Ramos (cell line): ENCODE data around the gene THRAP3.
"Not testable (repeated sequence)": the region's sequence is repeated elsewhere in the genome, so short reads cannot be mapped to it uniquely, and the experiment has no call there.

ENCODE experiments used
- in situ Hi-C: fragments of 300-500 bp; cut with MboI; formaldehyde crosslinking; loops from one replicate; pipeline ENCODE4 v1.14.3; 2022; ENCODE audit warnings: low sequenced_read_pairs; ENCODE audit not compliant: unreplicated experiment

The THRAP3 gene

DNA sequence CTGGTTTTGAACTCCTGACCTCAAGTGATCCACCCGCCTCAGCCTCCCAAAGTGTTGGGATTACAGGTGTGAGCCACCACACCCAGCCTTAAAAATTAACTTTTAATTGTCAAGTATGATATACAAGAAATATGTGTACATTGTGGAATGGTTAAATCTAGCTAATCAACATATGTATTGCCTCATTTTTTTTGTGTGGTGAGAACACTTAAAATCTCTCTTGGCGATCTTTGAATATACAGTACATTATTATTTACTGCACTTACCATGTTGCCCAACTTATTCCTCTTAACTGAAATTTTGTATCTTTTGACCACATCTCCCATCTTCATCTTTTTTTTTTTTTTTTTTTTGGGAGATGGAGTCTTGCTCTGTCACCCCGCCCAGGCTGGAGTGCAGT lies 23.3 kb downstream of the THRAP3 start:
- in situ Hi-C loops: no loop called here

- in situ Hi-C loops: no loop called here
Measured at GRCh38 chr1:36248250-36248894, 24.1 kb downstream of the THRAP3 start.

GRCh38 chr1:36251794-36252481 lies 27.7 kb downstream of the THRAP3 start:
- in situ Hi-C loops: no loop called here

DNA sequence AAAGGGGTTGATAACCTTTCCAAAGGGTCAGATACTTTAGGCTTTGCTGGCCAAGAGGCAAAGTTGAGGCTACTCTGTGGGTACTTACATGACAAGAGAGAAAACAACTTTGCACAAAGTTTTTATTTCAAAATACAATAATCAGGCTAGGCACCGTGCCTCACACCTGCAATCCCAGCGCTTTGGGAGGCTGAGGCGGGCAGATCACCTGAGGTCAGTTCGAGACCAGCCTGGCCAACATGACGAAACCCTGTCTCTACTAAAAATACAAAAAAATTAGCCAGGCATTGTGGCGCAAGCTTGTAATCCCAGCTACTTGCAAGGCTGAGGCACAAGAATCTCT lies 28.2 kb downstream of the THRAP3 start:
- in situ Hi-C loops: not testable (repeated sequence)

DNA sequence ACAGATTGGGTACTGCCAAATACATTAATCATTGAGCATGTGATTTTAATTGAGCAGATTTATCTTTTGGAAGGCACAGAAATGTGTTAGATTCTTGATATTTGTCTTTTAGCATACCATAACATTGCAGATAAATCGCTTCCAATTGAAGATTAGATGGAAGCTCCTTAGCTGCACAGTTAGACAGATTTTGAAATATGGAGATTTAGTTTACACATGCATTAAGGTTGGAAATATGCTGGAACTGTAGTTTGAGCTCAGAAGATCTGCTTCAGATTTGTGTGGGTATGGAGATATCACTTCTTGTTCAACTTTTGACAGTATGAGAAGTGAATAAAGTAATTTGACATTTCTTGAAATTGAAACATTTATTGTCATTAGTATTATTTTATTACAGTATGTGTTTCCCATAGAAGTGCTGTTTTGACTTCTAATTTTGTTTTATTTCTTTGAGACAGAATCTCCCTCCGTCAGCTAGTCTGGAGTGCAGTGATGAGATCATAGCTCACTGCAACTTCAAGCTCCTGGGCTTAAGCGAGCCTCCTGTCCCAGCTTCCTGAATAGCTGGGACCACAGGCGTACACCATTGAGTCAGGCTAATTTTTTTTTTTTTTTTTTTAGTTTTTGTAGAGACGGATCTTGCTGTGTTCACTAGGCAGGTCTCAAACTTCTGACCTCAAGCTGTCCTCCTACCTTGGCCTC lies 29.1 kb downstream of the THRAP3 start:
- in situ Hi-C loops: no loop called here

- in situ Hi-C loops: no loop called here
Measured at GRCh38 chr1:36256558-36257374, 32.5 kb downstream of the THRAP3 start.

- in situ Hi-C loops: no loop called here
Measured at GRCh38 chr1:36257375-36257767, 33.1 kb downstream of the THRAP3 start.

DNA sequence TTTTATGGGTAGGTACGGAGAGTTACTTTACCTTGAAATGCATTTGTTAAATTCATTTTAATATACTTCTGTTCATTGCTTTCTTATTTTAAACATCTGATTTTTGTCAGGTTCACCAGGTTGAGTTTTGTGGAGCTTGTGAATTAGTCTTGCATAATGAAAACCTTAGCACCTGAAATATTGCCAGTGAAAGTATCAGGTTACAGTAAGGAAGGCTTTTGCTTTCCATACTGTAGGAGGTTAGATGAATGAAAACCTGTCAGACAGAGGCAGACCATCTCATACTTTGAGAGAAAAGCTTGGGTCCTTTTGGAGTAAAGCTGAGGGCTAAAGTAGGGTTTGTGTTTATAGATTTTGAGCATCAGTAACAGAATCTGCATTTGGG lies 34.7 kb downstream of the THRAP3 start:
- in situ Hi-C loops: no loop called here

DNA sequence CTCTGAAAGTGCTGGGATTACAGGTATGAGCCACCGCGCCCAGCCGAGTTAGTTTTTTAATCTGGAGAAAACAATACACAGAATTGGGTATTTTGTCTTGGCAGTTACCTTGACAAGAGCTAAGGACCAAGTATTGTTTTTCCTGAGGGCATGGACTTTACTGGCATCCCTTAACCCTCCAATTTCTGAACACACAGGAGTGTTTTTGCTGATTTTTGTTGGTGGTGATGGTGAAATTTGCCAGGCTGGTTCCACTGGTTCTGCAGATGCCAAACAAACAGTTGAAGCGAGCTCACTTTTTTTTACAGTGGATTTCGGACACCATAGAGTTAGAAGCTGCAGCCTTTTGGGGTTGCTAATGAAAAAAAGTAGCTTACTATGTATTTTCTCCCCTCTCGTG lies 44.7 kb downstream of the THRAP3 start:
- in situ Hi-C loops: no loop called here

GRCh38 chr1:36269408-36269838 lies 45.2 kb downstream of the THRAP3 start:
- in situ Hi-C loops: no loop called here

DNA sequence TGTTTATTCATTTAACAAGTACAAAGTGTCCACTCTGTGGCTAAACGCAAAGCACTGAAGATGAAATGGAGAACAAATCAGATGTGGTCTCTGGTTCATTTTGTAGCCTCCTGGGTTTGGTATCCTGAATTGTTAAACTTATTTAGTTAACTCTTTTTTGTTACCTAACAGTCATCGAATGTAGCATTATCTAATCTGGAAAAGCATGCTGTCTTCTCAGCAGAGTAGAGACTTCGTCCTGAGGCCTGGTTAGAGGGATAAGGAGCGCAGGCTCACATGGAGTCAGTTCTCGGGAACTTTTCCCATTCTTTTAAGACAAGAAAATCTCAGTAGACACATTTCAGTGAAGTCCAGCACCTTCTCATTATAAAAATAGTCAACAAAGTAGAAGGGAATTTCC lies 48.8 kb downstream of the THRAP3 start:
- in situ Hi-C loops: no loop called here

DNA sequence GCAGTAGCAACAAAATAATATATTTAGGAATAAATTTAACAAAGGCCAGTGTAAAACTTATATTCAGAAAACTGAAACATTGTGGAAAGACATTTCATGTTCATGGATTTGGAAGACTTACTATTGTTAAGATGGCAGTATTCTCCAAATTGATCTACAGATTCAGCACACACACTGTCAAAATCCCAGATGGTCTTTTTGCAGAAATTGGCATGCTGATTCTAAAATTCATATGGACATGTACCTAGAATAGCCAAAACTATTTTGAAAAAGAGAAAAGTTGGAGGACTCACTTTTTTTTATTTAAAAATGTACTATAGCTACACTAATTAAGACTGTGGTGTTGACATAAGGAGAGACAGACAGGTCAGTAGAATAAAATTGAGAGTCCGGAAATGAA lies 50.0 kb downstream of the THRAP3 start:
- in situ Hi-C loops: no loop called here

- in situ Hi-C loops: no loop called here
Measured at GRCh38 chr1:36276688-36277087, 52.4 kb downstream of the THRAP3 start.

DNA sequence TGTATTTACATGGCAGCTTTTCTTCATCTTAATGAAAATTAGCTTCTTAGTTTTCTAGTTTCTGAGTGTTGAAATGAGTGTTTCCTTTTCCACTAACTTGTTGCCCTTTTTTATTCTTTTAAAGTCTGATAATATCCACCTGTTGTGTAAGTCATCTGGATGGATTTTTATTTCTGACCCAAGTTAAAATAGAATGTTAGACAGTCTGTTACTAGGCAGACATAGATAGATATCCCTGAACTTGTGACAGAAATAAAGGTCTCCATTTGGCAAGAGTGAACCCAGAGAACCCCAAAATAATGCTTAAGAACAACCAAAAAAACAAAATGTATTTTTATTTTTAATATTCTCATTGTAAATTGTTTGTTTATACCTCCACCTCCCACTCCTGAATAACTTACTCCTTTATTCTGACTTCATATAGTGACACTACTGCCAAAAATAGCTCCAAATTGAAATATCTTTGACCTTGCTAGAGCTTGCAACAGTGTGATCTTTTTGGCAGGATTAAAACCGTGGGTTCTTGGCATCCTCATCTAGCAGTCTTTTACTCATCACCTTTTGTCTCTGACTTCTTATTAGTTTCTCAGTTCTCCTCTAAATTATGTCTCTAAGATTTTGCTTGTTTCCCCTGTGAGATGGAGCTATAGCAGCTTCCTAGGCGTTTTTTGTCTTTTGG lies 55.0 kb downstream of the THRAP3 start:
- in situ Hi-C loops: no loop called here

DNA sequence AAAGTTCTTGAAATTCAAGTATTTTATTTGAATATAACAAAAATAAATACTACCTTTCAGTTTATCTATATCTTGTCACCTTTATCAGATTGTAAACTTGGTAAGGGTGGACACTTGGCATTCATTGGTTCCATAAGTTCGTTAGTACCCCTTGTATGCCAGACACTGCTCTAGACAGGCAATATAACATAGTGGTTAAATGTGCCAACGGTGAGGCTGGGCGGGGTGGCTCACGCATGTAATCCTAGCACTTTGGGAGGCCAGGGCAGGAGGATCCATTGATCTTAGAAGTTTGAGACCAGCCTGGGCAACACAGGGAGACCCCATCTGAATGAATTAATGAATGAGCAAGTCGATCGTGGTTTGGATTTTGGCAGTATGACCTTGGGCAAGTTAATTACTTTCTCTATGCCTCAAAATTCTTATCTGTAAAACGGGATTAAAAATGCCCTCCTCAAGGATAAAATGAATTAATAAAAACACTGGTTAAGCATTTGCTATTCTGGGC lies 55.6 kb downstream of the THRAP3 start:
- in situ Hi-C loops: no loop called here

GRCh38 chr1:36284061-36284460 lies 59.8 kb downstream of the THRAP3 start:
- in situ Hi-C loops: no loop called here

DNA sequence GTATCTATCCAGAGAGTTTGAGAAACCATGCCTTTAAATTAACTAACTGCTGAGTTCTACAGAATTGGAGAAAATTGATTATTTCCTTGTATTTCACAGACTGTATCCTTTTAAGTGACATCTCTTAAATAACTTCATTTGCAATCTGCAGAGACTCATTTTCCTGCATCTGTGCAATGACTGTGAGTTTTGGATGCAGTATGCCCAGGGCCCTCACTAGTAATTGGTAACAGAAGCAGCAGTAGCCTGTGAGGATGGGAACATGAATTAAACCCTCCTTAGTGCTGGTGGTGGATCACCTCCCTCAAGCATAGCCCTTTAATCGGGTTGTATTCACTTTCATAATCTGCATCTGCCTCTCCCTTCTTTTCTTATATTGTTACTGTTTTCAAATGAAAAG lies 60.3 kb downstream of the THRAP3 start:
- in situ Hi-C loops: no loop called here

DNA sequence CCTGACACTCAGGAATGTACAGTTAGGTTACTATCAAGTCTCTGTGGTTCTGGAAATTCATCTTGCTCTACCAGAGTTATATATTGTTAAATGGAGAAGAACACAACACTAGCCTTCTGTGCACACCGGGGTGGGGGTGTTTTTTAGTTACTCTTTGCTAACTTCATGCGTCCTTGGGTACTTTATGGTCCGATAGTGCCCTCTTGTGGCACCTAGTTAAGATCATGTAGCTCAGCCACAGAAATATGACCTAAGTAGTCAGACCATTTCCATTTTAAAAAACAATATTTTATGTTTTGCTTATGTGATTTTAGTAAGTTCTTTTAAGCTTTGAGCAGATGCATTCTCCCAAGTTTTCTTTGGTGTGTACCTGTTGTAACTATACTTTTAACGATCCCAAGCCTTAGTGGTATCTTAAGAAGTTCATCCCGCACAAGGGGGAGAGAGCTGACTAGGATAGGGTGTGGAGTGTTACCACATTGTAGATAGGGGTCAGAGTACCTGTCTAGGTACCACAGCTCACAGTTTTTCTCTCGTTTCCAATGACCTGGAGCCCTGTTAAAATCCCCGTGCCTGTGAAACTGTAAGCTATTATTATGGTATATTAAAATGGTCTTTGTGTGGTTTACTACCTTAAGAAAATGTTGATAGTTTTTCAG lies 61.3 kb downstream of the THRAP3 start:
- in situ Hi-C loops: loop anchor here (5.0 kb wide), 1 partner anchor 178 kb away; no protein-coding TSS in a partner anchor

GRCh38 chr1:36286802-36287201 lies 62.6 kb downstream of the THRAP3 start:
- in situ Hi-C loops: loop anchor here (5.0 kb wide), 1 partner anchor 180 kb away; no protein-coding TSS in a partner anchor
